SU-DHL-6 (cell line): ENCODE data around the gene TGM2.

Experiments used
- H2AFZ ChIP-seq: fragments of 200-600 bp; sonication (generic); 2 replicates; pipeline ENCODE4 v1.6.1; 2014; ENCODE audit warnings: low read depth, mild to moderate bottlenecking, moderate library complexity, mixed read lengths, antibody characterized with exemption, low read length; ENCODE audit not compliant: severe bottlenecking
- H3F3A ChIP-seq: fragments of 200-600 bp; shearing (Covaris generic); 2 replicates; pipeline ENCODE4 v1.6.0; 2016; ENCODE audit warnings: antibody characterized with exemption, mild to moderate bottlenecking; ENCODE audit not compliant: insufficient read depth
- H3K27ac ChIP-seq: fragments of 200-600 bp; sonication (generic); 2 replicates; pipeline ENCODE4 v1.5.1; 2016; ENCODE audit warnings: low read depth, mild to moderate bottlenecking, low read length, moderate library complexity, mixed read lengths
- H3K27me3 ChIP-seq: fragments of 200-600 bp; sonication (generic), shearing (Covaris generic); 2 replicates; pipeline ENCODE4 v1.6.0; 2014; ENCODE audit warnings: mild to moderate bottlenecking, low read length
- H3K36me3 ChIP-seq: fragments of 200-600 bp; sonication (generic); 2 replicates; pipeline ENCODE4 v1.6.1; 2014; ENCODE audit warnings: mild to moderate bottlenecking, low read length, mixed read lengths
- H3K4me2 ChIP-seq: fragments of 300-600, 200-600 bp; shearing (Covaris generic), sonication (generic); 2 replicates; pipeline ENCODE4 v1.6.0; 2014; ENCODE audit warnings: low read length, low read depth, mild to moderate bottlenecking; ENCODE audit not compliant: poor library complexity, severe bottlenecking
- H3K4me3 ChIP-seq: fragments of 200-600 bp; sonication (generic); 2 replicates; pipeline ENCODE4 v1.5.1; 2014; ENCODE audit warnings: antibody characterized with exemption, low read length, mild to moderate bottlenecking, mixed read lengths; ENCODE audit not compliant: insufficient read depth, poor library complexity, severe bottlenecking
- H3K79me2 ChIP-seq: fragments of 200-600 bp; sonication (generic); 2 replicates; pipeline ENCODE4 v1.6.1; 2014; ENCODE audit warnings: mild to moderate bottlenecking, low read length, moderate library complexity; ENCODE audit not compliant: insufficient read depth
- H3K9ac ChIP-seq: fragments of 200-600 bp; sonication (generic); 2 replicates; pipeline ENCODE4 v1.7.0; 2014; ENCODE audit warnings: mild to moderate bottlenecking, low read length
- H3K9me2 ChIP-seq: fragments of 200-600 bp; sonication (generic); replicated peaks from 2 replicates; pipeline ENCODE4 v1.6.1; 2014; ENCODE audit warnings: low read length; ENCODE audit not compliant: insufficient read depth
- H3K9me3 ChIP-seq: fragments of 200-600 bp; sonication (generic); 2 replicates; pipeline ENCODE4 v1.6.1; 2014; ENCODE audit warnings: low read length, mixed read lengths; ENCODE audit not compliant: insufficient read depth
- H4K20me1 ChIP-seq: fragments of 200-600 bp; sonication (generic); 2 replicates; pipeline ENCODE4 v1.6.1; 2014; ENCODE audit warnings: low read depth, mild to moderate bottlenecking, antibody characterized with exemption, low read length, moderate library complexity, mixed read lengths
- CTCF ChIP-seq: fragments of 200-600 bp; sonication (generic); IDR thresholded peaks from one replicate; pipeline ENCODE4 v1.5.1; 2017; ENCODE audit warnings: antibody characterized with exemption, mild to moderate bottlenecking, low read length, moderate library complexity; ENCODE audit not compliant: insufficient read depth, poor library complexity, severe bottlenecking
- EZH2phosphoT487 ChIP-seq: fragments of 200-600 bp; sonication (generic), shearing (Covaris generic); conservative IDR thresholded peaks from 2 replicates; pipeline ENCODE4 v1.6.1; 2018; ENCODE audit warnings: mild to moderate bottlenecking, antibody characterized with exemption, low read length, moderate library complexity, mixed read lengths

The TGM2 gene

DNA sequence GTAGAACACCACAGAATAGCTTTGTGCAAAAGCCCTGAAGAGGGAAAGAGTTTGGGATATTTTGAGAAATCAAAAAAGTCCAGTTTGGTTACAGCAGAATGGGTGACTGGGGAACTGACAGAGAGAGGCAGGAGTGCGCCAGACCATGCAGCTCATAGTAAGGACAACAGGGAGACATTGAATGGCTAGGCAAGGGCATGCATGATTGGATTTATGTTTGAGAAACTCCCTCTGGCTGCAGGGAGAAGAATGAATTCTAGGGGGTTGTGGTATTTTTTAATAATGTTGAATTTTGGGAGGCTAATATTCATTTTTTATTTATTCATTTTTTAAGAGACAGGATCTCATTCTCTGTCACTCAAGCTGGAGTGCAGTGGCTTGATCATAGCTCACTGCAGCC, 49.9 kb downstream of the TGM2 start:
- no peak for TF ChIP-seq CTCF
- no peak for TF ChIP-seq EZH2phosphoT487
- Histone ChIP-seq H2AFZ (no peak overlapping the region), H3K27ac (no peak overlapping the region), H3K4me2 (no peak overlapping the region), H3K4me3 (no peak overlapping the region), H3K9me2 (no peaks in the 10 kb centered on the region), H3F3A (no peaks in the 10 kb centered on the region), H3K27me3 (no peaks in the 10 kb centered on the region), H3K79me2 (no peaks in the 10 kb centered on the region), H3K9me3 (no peaks in the 10 kb centered on the region), H3K9ac (no peak overlapping the region), H4K20me1 (no peaks in the 10 kb centered on the region), H3K36me3 (no peaks in the 10 kb centered on the region)

GRCh38 chr20:38114353-38114791, 50.7 kb downstream of the TGM2 start:
- Histone ChIP-seq H3K4me3 (no peak overlapping the region), H3K27ac (no peak overlapping the region), H3K9me2 (no peaks in the 10 kb centered on the region), H4K20me1 (no peaks in the 10 kb centered on the region), H3K9me3 (no peaks in the 10 kb centered on the region), H3F3A (no peaks in the 10 kb centered on the region), H3K79me2 (no peaks in the 10 kb centered on the region), H3K9ac (no peak overlapping the region), H3K27me3 (no peaks in the 10 kb centered on the region), H3K4me2 (no peak overlapping the region), H2AFZ (no peak overlapping the region), H3K36me3 (no peaks in the 10 kb centered on the region)
- TF ChIP-seq EZH2phosphoT487 (no peak), CTCF (no peak)

GRCh38 chr20:38113401-38114325, 51.4 kb downstream of the TGM2 start:
- Histone ChIP-seq H3K9ac (no peak overlapping the region), H3K79me2 (no peaks in the 10 kb centered on the region), H3K27me3 (no peaks in the 10 kb centered on the region), H3F3A (no peaks in the 10 kb centered on the region), H2AFZ (no peak overlapping the region), H4K20me1 (no peaks in the 10 kb centered on the region), H3K27ac (no peak overlapping the region), H3K4me3 (no peak overlapping the region), H3K9me2 (no peaks in the 10 kb centered on the region), H3K9me3 (no peaks in the 10 kb centered on the region), H3K4me2 (no peak overlapping the region), H3K36me3 (no peaks in the 10 kb centered on the region)
- TF ChIP-seq EZH2phosphoT487 = no peak

GRCh38 chr20:38112930-38113294, 52.2 kb downstream of the TGM2 start:
- TF ChIP-seq EZH2phosphoT487 (no peak), CTCF (no peak)
- H3K27me3 ChIP-seq = no peaks in the 10 kb centered on the region
- no peaks in the 10 kb centered on the region for H3K9me2 ChIP-seq
- no peaks in the 10 kb centered on the region for H3F3A ChIP-seq
- no peaks in the 10 kb centered on the region for H4K20me1 ChIP-seq
- no peaks in the 10 kb centered on the region for H3K9me3 ChIP-seq
- no peaks in the 10 kb centered on the region for H3K36me3 ChIP-seq
- no peak overlapping the region for H3K4me2 ChIP-seq
- no peak overlapping the region for H3K9ac ChIP-seq
- no peak overlapping the region for H3K4me3 ChIP-seq
- H2AFZ ChIP-seq = no peak overlapping the region
- H3K79me2 ChIP-seq = no peaks in the 10 kb centered on the region
- no peak overlapping the region for H3K27ac ChIP-seq
